OCI-LY3 (cell line): ENCODE results near the gene SLC6A15.

Experiments used
- CTCF ChIP-seq: fragments of 200-600, 300-600 bp; sonication (generic); IDR thresholded peaks from 2 replicates; pipeline ENCODE4 v1.5.1; 2014; ENCODE audit warnings: antibody characterized with exemption, low read length, low read depth
- EZH2phosphoT487 ChIP-seq: fragments of 200-600 bp; shearing (Covaris generic); IDR thresholded peaks from 2 replicates; pipeline ENCODE4 v1.6.1; 2018; ENCODE audit warnings: antibody characterized with exemption, mixed run types, low read depth

GRCh38 chr12:84825149-84825548 is 87.5 kb downstream of the SLC6A15 start:
- TF ChIP-seq CTCF = no peak
- no peak for TF ChIP-seq EZH2phosphoT487
